ENCODE data around the gene CHMP4B. TPM values are rescaled to one million over a fixed set of nuclear protein-coding genes. Genes with fewer than 3 reads are reported as not detected.

Gene CHMP4B
- total and polyA plus RNA-seq, 12 donors: 87.5 to 246 (median 103) TPM

DNA sequence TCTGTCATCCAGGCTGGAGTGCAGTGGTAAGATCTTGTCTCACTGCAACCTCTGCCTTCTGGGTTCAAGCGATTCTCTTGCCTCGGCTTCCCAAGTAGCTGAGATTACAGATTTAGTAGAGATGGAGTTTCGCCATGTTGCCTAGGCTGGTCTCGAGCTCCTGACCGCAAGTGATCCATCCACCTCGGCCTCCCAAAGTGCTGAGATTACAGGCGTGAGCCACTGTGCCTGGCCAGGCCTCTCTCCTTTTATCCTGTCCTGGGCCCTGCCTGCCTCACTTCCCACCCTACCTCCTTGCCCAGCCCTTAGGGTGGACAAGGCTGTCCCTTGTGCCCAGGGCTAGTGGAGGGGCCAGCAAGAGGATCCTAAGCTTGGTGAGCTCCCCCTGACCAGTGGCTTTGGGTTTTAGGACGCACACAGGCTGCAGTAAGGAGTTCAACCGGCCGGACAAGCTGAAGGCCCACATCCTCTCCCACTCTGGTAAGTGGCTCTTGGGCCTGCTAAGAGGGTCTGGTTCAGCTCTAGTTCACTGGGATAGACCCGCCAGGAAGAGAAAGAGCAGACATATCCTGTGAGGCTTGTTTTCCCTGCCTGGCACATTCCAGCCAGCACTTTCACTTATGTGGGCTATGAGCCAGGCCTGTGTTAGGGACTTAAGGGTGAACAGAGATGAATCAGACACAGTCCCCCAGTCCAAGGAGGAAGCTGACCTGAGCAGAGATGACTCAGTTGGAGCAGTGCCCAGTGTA, 21.9 kb upstream of the CHMP4B start:
- 67 to 75% methylated on average over 11 of the region's 11 CpGs for WGBS, 2 donors
- TF ChIP-seq, protein P1, sequence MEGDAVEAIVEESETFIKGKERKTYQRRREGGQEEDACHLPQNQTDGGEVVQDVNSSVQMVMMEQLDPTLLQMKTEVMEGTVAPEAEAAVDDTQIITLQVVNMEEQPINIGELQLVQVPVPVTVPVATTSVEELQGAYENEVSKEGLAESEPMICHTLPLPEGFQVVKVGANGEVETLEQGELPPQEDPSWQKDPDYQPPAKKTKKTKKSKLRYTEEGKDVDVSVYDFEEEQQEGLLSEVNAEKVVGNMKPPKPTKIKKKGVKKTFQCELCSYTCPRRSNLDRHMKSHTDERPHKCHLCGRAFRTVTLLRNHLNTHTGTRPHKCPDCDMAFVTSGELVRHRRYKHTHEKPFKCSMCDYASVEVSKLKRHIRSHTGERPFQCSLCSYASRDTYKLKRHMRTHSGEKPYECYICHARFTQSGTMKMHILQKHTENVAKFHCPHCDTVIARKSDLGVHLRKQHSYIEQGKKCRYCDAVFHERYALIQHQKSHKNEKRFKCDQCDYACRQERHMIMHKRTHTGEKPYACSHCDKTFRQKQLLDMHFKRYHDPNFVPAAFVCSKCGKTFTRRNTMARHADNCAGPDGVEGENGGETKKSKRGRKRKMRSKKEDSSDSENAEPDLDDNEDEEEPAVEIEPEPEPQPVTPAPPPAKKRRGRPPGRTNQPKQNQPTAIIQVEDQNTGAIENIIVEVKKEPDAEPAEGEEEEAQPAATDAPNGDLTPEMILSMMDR (IDR thresholded peaks at IDR 0.05): no peak
- ATAC-seq (peak in 6 of 8 donors; percentile 7 to 75 (median 54)), DNase-seq (peak in 1 of 2 donors; percentile 57)
- H3K4me3 ChIP-seq: no peak overlapping the region
- H3K27ac ChIP-seq: peak overlapping the region in 8 of 10 donors; percentile 38 to 70 (median 62)
- intact Hi-C loops (cut with DNase I): no loop called here
- no peaks in the 10 kb centered on the region for H3K27me3 ChIP-seq
- H3K36me3 ChIP-seq: peaks cover 0 to 13% (median 0%) of the 10 kb centered on the region in 9 donors
- no peaks in the 10 kb centered on the region for H3K9me3 ChIP-seq
- H3K4me1 ChIP-seq: peaks cover 10 to 62% (median 55%) of the 10 kb centered on the region in 9 donors

DNA sequence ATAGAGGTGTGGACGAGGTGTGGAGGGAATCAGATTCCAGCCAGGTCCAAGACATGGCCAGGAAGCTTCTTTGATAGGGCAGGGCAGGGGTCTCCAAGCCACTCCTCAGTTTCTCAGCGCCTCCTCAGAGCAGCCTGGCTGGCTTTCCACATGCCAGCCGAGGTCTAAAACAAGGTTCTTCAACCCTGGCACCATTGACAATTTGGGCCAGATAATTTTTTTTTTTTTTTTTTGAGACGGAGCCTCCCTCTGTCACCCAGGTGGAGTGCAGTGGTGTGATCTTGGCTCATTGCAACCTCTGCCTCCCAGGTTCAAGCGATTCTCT, 21.3 kb upstream of the CHMP4B start:
- Histone ChIP-seq H3K4me1 (peaks cover 10 to 65% (median 55%) of the 10 kb centered on the region in 9 donors), H3K27ac (peak overlapping the region in 6 of 10 donors; percentile 38 to 70 (median 62)), H3K27me3 (no peaks in the 10 kb centered on the region), H3K36me3 (peaks cover 0 to 9% (median 0%) of the 10 kb centered on the region in 9 donors), H3K4me3 (no peak overlapping the region), H3K9me3 (no peaks in the 10 kb centered on the region)
- DNase-seq (no peak), ATAC-seq (no peak)
- intact Hi-C loops (cut with DNase I): loop anchor here in 4 of 10 donors (5.0 to 10.0 kb wide), 5 partner anchors 57 to 285 kb away; partner anchors contain the start of gene RALY (in 1 of the 4)
- WGBS, 2 donors: 68 to 75% methylated on average over 5 of the region's 5 CpGs
- TF ChIP-seq, protein P1 (IDR thresholded peaks at IDR 0.05): no peak

DNA sequence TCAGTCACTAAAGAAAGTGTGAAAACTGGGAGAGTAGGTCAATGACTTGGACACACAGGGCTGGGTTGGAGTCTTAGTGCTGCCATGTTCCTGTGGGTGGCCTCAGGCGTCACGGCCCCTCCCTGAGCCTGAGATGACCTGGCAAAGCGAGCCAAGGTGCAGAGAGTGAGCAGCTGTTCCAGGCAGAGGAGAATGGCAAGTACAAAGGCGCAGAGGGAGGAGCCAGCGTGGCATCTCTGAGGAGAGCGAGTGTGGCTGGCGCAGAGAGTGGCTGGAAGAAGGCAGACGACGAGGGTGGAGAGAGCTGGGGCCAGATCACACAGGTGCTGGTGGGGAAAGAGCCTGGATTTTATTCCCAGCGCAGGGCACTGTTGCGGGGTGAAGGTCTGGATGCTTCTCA, 20.6 kb upstream of the CHMP4B start:
- intact Hi-C loops (cut with DNase I): loop anchor here in 4 of 10 donors (5.0 to 10.0 kb wide), 5 partner anchors 57 to 284 kb away; partner anchors contain the start of gene RALY (in 1 of the 4)
- WGBS, 2 donors: 93 to 96% methylated on average over 11 of the region's 11 CpGs
- Histone ChIP-seq H3K27ac (no peak overlapping the region), H3K4me1 (peaks cover 10 to 68% (median 52%) of the 10 kb centered on the region in 9 donors), H3K27me3 (no peaks in the 10 kb centered on the region), H3K9me3 (no peaks in the 10 kb centered on the region), H3K36me3 (peaks cover 0 to 9% (median 0%) of the 10 kb centered on the region in 9 donors), H3K4me3 (no peak overlapping the region)
- no peak for ATAC-seq
- DNase-seq: no peak
- TF ChIP-seq, protein P1 (IDR thresholded peaks at IDR 0.05): no peak

DNA sequence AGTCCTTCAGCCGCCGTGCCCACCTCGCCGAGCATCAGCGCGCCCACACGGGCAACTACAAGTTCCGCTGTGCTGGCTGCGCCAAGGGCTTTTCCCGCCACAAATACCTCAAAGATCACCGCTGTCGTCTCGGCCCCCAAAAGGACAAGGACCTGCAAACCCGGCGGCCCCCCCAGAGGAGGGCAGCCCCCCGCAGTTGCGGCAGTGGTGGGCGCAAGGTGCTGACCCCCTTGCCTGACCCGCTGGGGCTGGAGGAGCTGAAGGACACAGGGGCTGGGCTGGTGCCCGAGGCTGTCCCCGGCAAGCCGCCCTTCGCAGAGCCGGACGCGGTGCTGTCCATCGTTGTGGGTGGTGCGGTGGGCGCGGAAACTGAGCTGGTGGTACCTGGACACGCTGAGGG, 20.1 kb upstream of the CHMP4B start:
- H3K4me1 ChIP-seq: peaks cover 10 to 67% (median 49%) of the 10 kb centered on the region in 9 donors
- intact Hi-C loops (cut with DNase I): loop anchor here in 4 of 10 donors (5.0 to 10.0 kb wide), 5 partner anchors 56 to 284 kb away; partner anchors contain the start of gene RALY (in 1 of the 4)
- 98% methylated on average over 31 of the region's 31 CpGs for WGBS, 2 donors

More for the DNA sequence above, 20.1 kb upstream of the CHMP4B start:
- TF ChIP-seq, protein P1 (IDR thresholded peaks at IDR 0.05): no peak
- Histone ChIP-seq H3K4me3 (no peak overlapping the region), H3K36me3 (peaks cover 0 to 9% (median 0%) of the 10 kb centered on the region in 9 donors), H3K27me3 (no peaks in the 10 kb centered on the region), H3K9me3 (no peaks in the 10 kb centered on the region), H3K27ac (no peak overlapping the region)
- DNase-seq (no peak), ATAC-seq (no peak)

Measured in heart right ventricle (tissue), 16 donors.